ENCODE data around the gene USP4. TPM values are rescaled to one million over a fixed set of nuclear protein-coding genes. Genes with fewer than 3 reads are reported as not detected.
A peak's percentile ranks its signal among the peaks of the same experiment; 100 is the strongest.

USP4 gene
- total and polyA plus RNA-seq, 2 of the 13 experiments (the other 11 are each of a cell fraction or from before 2014, with no cell fraction given) = 9.2 to 20.8 TPM

DNA sequence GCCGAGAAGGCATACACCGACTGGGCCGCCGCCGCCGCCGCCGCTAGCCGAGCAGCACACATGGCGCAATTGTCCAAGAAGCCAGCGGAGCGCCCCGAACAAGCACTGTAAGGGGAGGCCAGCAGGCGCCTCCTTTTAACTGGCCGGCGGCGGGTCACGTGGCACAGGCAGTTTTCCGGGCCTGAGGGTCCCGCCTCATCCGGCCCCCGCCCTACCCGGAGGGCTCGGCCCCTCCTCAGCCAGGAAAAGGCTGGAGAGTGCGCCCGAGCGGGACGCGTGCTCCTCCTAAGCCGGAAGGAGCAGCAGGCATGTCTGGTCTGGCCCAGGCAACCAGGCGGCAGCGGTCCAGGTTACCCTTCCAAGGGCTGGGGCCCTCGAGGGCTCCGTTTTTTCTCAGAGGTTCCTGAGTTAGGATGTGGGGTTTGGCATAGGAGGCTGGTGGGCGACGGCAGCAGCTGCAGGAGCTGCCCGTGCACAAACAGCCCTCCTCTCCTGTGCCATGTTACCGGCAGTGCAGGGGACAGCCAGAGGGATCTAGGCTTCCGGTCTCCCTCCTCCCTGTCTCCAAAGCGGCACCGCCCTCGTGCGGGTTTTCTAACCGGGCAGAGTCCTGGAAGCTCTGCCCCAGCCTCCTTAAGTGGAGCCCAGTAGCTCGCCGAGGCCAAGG, 18.5 kb upstream of the USP4 start, which contains the start of gene GPX1 (continued):
- TF ChIP-seq ZNF451 (CRISPR knock-in tag; IDR thresholded peaks at IDR 0.05) (peak; percentile 65; the same call in 1 of the 2 replicates), MAFK (conservative IDR thresholded peaks at IDR 0.05 in 1 of 2, IDR thresholded peaks at IDR 0.05 in 1 of 2; ENCODE audit: low read length in 2 of 2) (no peak), ZNF746 (CRISPR knock-in tag; IDR thresholded peaks at IDR 0.05) (peak; percentile 84), ARID2 (CRISPR knock-in tag; IDR thresholded peaks at IDR 0.05; ENCODE audit: borderline replicate concordance) (peak; percentile 80; the same call in 1 of the 2 replicates), ZNF7 (CRISPR knock-in tag; IDR thresholded peaks at IDR 0.05) (no peak), ZMAT3 (CRISPR knock-in tag; conservative IDR thresholded peaks at IDR 0.05) (peak; percentile 54), ZNF441 (CRISPR knock-in tag; IDR thresholded peaks at IDR 0.05; ENCODE audit: borderline replicate concordance) (peak; percentile 57; the same call in 1 of the 2 replicates), ZNF75D (CRISPR knock-in tag; IDR thresholded peaks at IDR 0.05; ENCODE audit: borderline replicate concordance) (no peak), ZSCAN12 (CRISPR knock-in tag; IDR thresholded peaks at IDR 0.05) (peak; percentile 27; the same call in 1 of the 2 replicates), ATF3 (CRISPR knock-in tag; IDR thresholded peaks at IDR 0.05) (no peak; the same call in 1 of the 2 replicates), ZNF251 (CRISPR knock-in tag; IDR thresholded peaks at IDR 0.05) (no peak), MIER3 (CRISPR knock-in tag; IDR thresholded peaks at IDR 0.05; ENCODE audit: borderline replicate concordance) (peak; percentile 44; the same call in 1 of the 2 replicates), RFX3 (CRISPR knock-in tag; IDR thresholded peaks at IDR 0.05) (no peak), SKI (IDR thresholded peaks at IDR 0.05; ENCODE audit: partially characterized antibody) (peak; percentile 68), RFX5 (IDR thresholded peaks at IDR 0.05; ENCODE audit: low read depth, low read length) (no peak), MTERF4 (CRISPR knock-in tag; IDR thresholded peaks at IDR 0.05) (0 out of 2 replicates have a peak, but pooled peaks have one; percentile 50), ATF6 (CRISPR knock-in tag; conservative IDR thresholded peaks at IDR 0.05) (no peak), ZNF790 (CRISPR knock-in tag; IDR thresholded peaks at IDR 0.05; ENCODE audit: borderline replicate concordance) (no peak), TOE1 (CRISPR knock-in tag; IDR thresholded peaks at IDR 0.05) (peak; percentile 86), SAP130 (CRISPR knock-in tag; IDR thresholded peaks at IDR 0.05; ENCODE audit: low read depth) (peak; percentile 95), ZNF17 (CRISPR knock-in tag; IDR thresholded peaks at IDR 0.05) (no peak)
- TF ChIP-seq, protein P1, sequence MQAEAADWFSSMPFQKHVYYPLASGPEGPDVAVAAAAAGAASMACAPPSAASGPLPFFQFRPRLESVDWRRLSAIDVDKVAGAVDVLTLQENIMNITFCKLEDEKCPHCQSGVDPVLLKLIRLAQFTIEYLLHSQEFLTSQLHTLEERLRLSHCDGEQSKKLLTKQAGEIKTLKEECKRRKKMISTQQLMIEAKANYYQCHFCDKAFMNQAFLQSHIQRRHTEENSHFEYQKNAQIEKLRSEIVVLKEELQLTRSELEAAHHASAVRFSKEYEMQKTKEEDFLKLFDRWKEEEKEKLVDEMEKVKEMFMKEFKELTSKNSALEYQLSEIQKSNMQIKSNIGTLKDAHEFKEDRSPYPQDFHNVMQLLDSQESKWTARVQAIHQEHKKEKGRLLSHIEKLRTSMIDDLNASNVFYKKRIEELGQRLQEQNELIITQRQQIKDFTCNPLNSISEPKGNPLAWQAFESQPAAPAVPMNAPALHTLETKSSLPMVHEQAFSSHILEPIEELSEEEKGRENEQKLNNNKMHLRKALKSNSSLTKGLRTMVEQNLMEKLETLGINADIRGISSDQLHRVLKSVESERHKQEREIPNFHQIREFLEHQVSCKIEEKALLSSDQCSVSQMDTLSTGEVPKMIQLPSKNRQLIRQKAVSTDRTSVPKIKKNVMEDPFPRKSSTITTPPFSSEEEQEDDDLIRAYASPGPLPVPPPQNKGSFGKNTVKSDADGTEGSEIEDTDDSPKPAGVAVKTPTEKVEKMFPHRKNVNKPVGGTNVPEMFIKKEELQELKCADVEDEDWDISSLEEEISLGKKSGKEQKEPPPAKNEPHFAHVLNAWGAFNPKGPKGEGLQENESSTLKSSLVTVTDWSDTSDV (CRISPR knock-in tag; IDR thresholded peaks at IDR 0.05) = peak; percentile 75; the same call in 1 of the 2 replicates
- TF ChIP-seq, protein P2, sequence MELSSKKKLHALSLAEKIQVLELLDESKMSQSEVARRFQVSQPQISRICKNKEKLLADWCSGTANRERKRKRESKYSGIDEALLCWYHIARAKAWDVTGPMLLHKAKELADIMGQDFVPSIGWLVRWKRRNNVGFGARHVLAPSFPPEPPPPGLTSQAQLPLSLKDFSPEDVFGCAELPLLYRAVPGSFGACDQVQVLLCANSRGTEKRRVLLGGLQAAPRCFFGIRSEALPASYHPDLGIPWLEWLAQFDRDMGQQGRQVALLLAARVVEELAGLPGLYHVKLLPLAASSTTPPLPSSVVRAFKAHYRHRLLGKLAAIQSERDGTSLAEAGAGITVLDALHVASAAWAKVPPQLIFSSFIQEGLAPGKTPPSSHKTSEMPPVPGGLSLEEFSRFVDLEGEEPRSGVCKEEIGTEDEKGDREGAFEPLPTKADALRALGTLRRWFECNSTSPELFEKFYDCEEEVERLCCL (CRISPR knock-in tag; IDR thresholded peaks at IDR 0.05; ENCODE audit: borderline replicate concordance) = no peak

Data from HepG2 (cell line).